COLO668 (cell line): ENCODE measurements around the gene CCDC88C.

Experiments used
- DNase-seq: peaks from one replicate; lab custom pipeline; 2025; ENCODE audit not compliant: unreplicated experiment; lab: John Stamatoyannopoulos, UW

The CCDC88C gene

DNA sequence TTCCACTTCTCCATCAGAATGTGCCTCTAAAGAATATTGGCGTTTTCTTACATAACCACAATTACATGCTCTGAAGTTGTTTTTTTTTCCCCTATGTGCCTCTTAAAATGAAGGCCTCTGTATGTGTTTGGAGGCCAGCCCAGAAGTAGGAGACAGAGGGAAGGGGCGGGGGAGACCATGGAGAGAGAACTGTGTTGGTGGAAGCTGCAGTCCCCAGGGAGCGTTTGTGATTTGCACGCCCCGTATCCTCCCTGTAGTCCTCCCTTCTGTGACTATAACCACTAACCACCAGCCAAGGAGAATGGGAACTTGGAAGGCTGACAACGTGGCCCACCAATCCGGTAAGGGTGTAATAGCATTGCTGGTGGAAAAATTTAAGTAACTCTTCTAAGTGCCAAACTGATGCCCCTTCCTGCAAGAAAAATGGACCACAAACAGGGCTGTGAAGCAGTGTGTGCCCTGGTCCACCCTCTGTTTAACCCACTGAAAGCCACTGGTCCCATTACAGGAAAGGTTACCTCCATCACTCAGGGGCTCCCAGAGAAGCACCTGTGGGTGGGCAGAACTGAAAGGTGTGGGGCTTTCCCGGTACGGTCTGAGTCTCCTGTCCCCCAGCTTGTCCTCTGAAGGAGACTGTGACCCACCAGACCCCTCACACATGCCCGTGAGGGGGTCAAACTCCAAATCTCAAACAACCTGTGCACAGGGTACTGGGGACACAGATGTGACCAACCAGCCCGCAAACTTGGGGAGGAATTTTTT lies 36.8 kb downstream of the CCDC88C start:
- no peak for DNase-seq

DNA sequence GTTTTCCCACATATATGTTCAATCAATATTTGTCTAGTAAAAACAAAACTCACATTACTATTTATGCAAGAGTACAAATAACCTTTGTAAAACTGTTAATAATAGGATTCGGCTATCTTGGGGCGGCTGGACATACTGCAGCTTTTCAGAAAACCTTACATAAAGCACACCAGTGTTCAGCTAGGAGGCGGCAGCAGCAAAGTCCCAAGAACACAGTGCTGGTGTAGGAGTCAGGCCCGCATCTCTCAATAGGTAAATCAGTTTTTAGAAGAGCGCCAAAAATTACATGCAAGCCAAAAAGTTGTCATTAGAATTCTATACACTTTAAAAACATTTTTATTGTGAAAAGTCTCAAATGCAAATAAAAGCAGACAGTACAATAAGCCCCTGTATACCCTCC lies 37.5 kb downstream of the CCDC88C start:
- no peak for DNase-seq

DNA sequence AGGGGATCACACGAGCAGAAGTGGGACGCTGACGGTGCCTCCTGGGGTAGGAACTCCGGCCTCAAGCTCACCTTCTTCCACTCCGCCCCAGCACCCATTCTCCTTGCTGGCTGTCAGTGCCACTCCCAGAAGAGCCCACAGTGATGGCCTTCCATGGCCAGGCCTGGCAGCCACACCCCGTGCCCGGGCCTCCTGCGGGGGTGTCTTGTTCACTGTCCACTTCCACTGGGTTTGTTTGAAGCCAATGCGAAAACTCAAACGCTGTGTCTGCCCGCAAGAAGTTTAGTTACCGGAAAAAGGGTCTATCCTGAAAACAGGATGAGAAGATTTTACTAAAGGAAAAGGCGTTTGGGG lies 38.1 kb downstream of the CCDC88C start:
- no peak for DNase-seq

DNA sequence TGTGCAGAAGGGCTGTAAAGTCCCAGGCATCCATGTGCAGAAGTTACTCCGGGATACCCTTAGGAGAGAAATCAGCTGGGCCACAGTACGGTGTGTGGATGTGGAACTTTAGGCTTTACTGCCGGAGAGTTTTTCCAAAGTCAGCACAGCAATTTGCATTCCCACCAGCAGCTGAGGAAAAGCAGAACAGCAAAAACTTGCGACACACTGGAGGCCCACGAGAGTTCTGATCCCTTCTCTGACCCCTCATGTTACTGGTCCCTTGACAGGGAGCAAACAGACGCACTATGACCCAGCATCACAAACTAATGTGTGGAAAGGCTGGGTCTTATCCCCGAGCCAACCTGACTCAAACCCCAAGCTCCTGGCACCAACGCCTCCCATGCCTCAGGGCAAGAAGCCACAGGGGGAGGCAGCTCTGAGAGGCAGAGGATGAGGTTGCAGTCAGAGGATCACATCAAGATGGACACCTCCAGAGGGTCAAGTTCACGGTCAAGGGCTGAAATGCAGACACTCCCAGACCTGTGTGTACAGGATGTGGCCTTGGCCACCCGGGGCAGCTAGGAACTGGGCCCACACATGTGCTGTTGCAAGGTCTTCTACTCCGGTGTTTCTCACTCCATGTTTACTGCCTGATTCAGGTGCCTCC lies 38.6 kb downstream of the CCDC88C start:
- DNase-seq: no peak

DNA sequence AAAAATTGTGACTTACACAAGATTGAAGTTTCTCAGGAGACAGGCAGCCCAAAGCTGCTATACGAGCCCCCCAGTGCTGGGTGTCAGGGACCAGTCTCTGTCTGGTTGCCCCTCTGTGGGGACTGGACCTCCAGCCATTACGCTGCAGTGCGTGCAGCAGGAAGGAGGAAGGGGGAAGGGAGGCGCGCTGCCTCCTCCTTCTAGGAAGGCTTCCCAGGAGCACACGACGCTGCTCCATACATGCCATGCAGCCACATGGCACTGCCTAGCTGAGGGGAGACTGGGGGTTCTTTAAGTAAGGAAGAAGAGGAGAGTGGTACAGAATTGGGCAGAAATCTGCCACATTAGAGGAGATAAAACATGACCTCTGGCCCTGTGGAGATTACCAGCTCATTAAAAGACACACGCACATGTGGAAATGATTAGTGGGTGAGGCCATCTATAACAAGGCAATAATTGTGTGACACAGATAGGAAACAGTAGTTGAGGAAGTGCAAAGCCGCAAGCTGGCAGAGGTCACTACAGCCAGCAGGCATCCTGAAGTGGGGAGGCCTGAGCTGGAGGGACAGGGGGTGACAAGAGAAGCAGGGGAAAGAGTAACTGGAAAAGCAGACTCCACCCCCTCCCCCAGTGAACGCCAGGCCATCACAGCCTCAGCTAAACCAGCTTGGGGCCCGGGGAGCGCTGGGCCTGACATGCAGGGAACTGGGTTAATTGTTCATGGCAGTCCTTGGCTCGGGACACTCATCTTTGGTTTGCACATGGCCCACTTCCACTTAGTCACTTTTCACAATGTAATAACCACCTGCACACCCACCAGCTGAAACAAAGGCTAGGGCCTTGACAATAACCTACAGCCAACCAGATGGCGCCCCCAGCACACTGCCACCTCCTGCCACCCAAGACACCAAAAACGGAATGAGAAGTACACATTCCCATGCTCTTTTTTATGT lies 39.6 kb downstream of the CCDC88C start:
- peak; percentile 69 for DNase-seq

DNA sequence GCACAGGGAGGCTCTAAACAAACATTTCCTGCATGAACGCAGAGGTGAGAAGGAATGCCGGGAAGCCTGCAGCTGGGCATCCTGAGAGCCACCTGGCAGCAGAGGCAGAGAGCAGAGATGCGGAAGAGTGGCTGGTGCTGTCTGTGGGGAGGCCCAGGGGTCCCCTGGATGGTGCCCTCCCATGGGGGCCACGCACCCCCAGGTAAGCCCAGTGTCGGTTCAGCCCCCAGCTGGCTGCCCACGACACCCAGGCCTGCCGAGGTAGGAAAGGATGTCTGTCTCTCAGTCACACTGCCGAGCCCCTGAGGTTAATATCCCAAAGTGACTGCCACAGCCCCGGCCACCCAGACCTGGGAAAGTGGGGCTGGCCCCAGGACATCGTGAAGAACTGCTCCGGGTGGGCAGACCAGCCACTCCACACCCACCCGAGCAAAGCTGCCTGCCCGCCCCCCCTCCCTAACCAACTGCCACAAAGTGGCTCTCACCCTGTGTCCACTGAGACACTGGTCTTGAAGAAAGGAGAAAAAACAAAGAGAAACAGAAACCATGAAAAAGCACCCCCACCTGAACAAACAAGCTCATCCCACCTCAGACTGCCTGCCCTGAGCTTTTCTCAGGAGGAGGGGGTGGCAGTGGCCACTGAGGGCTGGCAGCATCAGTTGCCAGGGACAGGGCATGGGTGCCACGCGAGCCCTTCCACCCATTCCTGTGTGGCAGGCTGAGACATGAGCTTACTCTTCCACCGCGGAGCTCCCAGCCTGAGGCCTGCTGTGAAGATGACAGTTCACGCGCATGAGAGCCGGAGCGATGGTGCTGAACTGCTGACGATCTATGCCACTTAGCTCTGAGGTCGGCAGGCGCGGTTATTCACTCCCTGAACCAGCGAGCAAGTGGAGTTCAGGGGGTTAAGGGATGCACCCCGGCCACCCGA lies 40.8 kb downstream of the CCDC88C start:
- peak; percentile 83 for DNase-seq

DNA sequence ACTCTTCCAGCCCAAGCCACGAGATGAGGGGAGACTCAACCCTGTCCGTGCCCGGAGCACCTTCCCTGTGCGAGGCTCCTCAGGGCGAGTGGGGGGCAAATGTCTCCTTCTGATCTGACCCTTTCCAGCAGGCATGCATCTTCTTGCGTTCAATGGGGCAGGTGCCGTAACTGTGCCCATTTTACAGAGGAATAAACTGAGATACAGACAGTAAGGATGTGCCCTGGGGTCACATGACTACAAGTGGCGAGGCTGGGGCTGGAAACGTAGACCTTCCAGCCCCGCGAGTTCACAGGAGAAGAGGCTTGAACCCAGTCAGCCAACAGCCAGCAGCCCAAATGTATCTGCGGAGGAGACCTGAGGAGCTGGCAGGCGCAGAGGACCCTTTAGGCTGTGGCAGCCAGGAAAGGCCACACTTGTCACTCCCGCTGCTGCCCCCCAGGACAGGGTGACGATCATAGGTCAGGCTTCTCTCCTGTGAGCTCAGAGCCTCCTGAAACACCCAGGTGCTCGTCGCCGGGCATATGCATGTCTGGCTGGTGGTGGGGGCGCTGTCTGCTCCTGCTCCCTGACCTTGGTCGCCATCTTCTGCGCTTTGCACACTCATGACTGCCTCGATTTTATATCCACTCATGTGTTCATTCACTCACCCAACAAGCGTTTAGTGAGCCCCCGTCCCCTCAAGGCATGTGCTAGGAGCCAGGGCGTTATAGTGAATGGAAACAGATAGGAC lies 41.7 kb downstream of the CCDC88C start:
- DNase-seq: peak; percentile 71

DNA sequence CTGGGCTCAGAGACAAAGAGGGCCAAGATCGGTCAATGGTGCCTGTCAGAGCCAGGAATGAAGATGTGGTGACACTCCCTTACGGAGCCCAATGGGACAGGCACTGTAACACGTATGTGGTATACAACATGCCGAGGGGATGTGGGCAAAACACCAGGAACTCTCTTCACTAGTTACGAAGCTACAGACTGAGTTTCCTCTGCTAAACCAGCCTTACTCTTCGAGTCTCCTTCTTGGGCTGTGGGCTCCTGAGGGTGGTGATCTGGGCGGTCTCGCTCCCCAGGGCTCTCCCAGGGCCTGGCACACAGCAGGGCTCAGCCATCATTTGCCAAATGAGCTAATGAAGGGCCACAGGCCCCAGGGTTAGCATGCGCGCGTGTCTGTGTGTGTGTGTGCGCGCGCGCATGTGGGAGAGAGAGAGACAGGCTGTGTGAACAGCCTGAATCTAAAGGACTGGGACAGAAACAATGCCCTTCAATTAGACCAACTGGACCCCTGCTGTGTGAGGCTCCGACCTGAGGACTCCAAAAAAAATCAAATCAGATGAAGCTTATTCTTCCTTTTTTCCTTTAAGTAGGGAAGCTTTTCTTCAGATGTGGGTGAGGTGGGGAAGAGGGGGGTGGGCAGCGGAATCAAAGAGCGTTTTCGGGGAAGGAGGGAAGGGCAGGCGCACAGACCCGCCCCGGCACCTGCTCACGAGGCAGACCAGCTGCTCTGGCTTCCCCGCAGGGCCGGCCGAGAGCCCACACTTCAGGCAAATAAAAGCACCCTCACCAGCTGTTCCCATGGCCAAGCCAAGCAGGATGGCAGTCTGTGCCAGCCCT lies 42.5 kb downstream of the CCDC88C start:
- peak; percentile 96 for DNase-seq

DNA sequence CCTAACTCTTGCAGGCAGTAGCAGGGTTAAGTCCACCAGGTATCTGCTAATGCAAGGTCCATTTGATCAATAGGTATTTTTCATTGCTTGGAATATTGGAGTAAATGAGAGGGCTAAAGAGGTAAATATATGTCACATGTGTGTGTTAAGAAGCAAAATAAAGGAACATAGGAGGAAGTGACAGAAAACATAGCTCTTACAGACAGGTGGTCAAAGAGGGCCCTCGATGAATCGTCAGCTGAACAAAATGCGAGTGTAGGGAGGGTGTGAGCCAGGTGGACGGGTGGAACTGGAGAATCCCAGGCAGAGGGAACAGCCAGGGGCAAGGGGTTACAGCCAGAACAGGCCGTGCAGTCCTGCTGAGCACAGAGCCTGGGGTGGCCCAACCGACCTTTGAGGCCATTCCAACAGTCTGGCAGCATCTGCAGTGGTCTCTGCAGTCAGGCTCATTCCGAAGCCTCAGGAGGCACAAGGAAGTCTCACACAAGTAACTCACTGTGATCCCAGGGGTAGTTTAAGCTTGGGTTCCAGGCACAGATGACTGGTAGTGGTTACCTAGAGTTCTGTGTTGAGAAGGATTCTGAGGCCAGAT lies 43.2 kb downstream of the CCDC88C start:
- peak; percentile 52 for DNase-seq

DNA sequence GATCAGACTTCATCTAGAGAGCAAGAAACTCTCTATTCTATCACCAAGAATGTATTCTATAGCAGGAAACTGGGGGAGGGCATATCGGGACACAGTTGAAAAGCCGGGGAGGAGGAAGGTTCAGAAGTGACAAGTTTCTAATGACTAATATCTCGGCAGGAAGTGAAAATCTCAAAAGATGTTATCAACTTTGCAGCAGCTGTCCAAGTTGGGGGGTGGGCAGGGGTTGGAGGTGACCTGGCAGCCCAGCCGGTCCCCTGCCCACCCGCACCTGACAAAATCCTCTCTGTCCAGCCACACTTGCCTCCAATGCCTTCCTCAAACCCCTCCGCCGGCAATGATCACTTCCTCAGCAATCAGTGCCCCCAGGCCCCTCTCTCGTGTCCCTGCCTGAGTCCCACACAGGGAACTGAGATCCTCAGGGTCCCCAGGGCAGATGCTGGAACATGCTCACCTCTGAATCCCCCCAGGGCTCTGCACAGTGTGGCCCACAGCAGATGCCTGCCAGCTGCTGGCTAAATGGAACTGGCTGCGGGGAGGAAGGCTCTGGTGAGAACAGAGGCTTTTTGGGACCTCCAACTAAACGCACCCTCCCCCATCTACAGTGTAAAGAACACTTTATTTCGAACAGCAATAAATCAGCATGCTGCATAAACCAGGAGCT lies 43.9 kb downstream of the CCDC88C start:
- DNase-seq: peak; percentile 31

DNA sequence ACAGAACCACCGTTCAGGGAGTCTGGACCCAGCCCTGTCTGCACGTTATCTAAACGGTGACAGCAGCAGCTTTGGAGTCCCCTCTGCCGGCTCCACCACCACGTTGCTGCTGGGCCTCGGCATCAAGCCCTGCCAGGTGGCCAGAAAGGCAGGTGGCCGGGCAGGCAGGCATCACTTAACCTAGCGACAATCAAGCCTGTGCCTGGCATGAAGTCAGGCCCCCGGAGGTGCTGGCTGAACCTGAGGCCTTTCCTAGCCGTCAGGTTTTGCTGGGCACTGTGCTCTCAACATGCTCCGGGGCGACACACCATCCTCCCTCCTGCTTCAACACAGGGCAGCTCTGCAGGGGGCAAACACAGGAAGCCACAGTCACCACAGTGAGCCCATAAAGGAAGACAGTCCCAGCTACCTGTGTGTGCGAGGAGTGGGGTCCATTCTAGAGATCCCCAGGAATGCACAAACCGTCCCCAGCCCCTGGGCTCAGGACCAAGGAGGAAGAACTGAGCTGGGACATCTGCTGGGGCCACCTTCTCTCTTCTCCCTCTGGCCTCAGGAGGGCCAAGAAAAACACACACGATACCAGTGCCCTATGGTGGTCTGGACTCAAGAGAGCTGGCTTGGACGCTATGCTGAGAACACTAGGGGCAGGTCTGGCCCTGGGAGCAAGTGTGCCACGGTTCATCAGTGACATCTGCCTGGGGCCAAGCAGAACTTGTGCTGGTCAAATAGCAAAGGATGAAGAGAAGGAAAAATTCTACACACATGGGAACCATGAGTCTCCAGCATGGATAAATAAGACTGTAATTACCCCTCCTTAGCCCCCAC lies 44.7 kb downstream of the CCDC88C start:
- peak; percentile 91 for DNase-seq

DNA sequence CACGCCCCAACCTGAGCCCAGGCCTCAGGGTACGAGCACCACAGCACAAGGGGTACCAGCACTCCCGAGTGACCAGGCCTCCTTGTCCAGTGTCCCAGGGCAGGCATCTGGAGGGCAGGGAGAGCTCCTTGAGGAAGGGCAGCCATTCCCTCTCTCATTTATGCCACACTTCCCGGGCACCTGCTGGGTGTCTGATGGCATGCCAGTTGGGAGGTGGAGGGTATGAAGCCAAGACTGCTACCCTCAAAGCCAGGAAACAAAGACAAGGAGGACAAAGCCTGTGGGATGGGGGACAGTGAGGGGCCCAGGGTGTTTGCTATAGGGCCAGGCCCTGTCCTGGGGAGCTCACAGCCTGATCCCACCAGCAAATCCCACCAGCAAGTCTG lies 45.6 kb downstream of the CCDC88C start:
- DNase-seq: no peak

DNA sequence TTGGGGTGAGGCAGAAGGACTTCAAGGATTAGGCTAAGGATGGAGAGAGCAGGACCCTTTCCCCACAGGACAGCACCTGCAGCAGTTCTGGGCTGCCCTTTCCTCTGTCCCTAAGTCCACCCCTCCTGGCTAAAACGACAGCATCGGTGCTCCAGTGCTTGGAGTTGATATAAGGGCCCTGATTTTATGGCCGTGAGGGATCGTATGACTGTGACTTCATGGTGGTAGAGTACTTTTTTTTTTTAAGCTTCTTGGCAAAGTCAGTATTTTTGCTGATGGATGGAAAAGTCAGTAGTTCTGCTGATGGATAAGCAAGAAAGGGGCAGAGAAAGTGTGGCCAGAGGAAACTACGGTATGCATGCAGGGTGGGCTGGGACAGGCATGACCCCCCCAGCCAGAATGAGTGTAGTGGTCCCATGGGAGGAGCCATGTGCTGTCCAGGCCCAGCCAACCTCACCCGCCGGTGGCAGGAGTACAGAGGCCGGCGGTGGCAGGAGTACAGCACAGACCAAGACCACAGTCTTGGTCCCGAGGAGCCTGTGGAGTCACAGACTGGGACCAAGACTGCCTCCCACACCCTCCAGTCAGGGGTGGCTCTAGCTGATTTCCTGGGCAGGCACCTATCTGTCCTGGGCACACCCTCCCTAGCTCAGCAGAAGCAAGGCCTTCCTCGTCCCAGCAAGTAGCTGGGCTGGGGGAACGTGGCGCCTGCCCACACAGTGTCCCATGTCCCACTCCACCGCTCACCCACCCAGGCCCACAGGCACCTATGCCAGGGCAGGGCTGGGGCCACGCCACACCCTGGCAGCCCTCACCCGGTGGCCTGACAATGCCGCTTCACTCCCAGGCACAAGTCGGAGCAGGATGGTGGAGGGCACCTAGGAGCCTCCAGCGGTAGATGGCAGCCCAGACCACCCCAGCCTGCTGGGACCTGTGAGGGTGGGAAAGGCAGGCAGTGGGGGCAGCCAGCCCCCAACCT lies 46.3 kb downstream of the CCDC88C start:
- DNase-seq: no peak

DNA sequence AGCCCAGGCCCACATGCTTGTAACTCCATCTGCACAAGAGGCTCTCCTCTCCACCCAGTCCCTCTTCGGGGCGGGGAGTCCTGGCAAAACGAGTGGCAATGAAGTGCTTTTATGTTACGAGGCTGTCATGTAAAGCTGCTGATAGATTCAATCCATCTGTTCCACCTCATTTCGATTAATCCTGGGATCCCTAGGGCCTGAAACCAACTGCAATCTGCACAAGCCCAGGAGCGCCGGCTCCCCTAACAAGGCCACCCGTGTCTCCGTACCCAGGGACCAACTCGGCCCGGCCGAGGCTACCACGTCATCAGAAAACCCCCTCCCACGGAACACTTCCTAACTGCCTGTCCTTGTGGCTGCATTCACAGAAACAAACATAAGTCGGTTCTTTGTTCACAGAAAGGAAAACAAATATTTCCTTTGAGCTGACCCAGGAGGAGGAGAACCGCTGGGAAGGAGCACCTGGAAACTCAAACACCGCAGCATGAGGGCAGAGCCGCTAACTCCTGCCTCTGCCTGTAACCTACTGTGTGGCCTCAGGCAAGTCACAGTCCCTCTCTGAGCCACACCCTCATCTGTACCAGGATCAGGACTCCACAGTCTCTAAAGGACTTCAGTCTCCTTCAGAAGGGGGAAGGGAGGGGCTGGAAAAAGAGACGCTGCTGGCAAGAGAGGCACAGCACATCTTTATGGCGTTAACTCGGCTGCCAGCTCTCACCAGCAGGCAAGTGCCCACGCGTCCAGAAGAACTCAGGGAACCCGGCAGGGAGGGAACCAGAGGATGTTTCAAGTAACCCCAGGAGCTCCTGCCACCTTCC lies 47.8 kb downstream of the CCDC88C start:
- peak; percentile 75 for DNase-seq

DNA sequence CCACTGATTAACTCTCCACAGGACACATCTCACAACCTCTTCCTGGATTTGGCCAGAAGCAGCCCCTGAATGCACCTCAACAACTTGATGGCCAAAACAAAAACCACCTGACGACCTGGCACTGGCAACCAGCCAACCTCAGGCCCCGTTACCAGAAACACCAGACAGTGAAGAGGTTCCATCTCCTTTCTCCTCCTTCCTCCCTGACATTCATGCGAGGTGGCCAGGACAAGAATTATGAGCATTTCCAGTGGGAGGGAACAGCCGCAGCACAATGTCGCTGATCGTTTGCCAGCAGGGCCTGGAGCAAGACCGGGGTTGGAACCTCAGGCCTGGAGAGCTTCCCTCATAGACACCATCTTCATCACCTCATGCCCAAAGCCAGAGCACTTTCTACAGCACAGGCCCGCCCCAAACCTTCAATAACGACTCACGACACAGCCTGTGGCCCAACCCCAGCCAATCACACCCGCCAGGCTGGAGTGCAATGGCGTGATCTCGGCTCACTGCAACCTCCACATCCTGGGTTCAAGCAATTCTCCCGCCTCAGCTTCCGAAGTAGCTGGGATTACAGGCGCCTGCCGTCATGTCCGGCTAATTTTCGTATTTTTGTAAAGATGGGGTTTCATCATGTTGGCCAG lies 48.7 kb downstream of the CCDC88C start:
- peak; percentile 77 for DNase-seq
